NT2/D1 (cell line): ENCODE results near the gene PLXNA2.

Experiments used
- SUZ12 ChIP-seq: IDR thresholded peaks from 2 replicates; pipeline ENCODE4 v1.6.1; 2011; ENCODE audit not compliant: insufficient read length, insufficient read depth; ENCODE audit errors: extremely low read depth
- YY1 ChIP-seq: IDR thresholded peaks from 2 replicates; pipeline ENCODE4 v1.6.1; 2011; ENCODE audit not compliant: insufficient read length, insufficient read depth

GRCh38 chr1:208216062-208216461, 28.1 kb downstream of the PLXNA2 start:
- no peak for TF ChIP-seq SUZ12
- TF ChIP-seq YY1, result no peak
